Measurements from ENCODE around the gene FAU.
A peak's percentile ranks its signal among the peaks of the same experiment; 100 is the strongest.
"Not testable (repeated sequence)": the region's sequence is repeated elsewhere in the genome, so short reads cannot be mapped to it uniquely, and the experiment has no call there.

Gene FAU

GRCh38 chr11:65121865-65122696 lies at the start of gene FAU, which contains the start of gene MRPL49:
TSS of gene FAU (minus strand) at chr11:65122134. CDS start at chr11:65121813, 321 bp downstream.
TSS of gene MRPL49 (plus strand) at chr11:65122321. CDS start at chr11:65122347, 26 bp downstream.
- DNase-seq (ENCODE audit: low read depth), result peak; percentile 93

- peak; percentile 64 for DNase-seq (ENCODE audit: low read depth)
These were observed 48.2 kb upstream of the FAU start, which contains the start of gene SPDYC for GRCh38 chr11:65170058-65170534. TSS of gene SPDYC (plus strand) at chr11:65170233. CDS start at chr11:65171358, 1,125 bp downstream.

GRCh38 chr11:65169164-65169641 lies 47.3 kb upstream of the FAU start:
- DNase-seq (ENCODE audit: low read depth), result peak; percentile 69

GRCh38 chr11:65167656-65168055 lies 45.7 kb upstream of the FAU start:
- no peak for DNase-seq (ENCODE audit: low read depth)

- DNase-seq (ENCODE audit: low read depth), result no peak
These were observed 45.0 kb upstream of the FAU start for GRCh38 chr11:65166893-65167292.

GRCh38 chr11:65165410-65166317 lies 43.7 kb upstream of the FAU start:
- DNase-seq (ENCODE audit: low read depth), result no peak

- DNase-seq (ENCODE audit: low read depth), result no peak
These were observed 41.8 kb upstream of the FAU start for GRCh38 chr11:65163684-65164083.

- DNase-seq (ENCODE audit: low read depth), result no peak
These were observed 38.7 kb upstream of the FAU start for GRCh38 chr11:65160643-65161042.

- no peak for DNase-seq (ENCODE audit: low read depth)
These were observed 37.1 kb upstream of the FAU start for GRCh38 chr11:65159012-65159411.

- DNase-seq (ENCODE audit: low read depth), result no peak
These were observed 35.4 kb upstream of the FAU start for GRCh38 chr11:65157336-65157735.

- no peak for DNase-seq (ENCODE audit: low read depth)
These were observed 35.0 kb upstream of the FAU start for GRCh38 chr11:65156926-65157325.

- DNase-seq (ENCODE audit: low read depth), result no peak
These were observed 34.3 kb upstream of the FAU start for GRCh38 chr11:65156256-65156655.

- no peak for DNase-seq (ENCODE audit: low read depth)
These were observed 30.2 kb upstream of the FAU start for GRCh38 chr11:65152122-65152521.

GRCh38 chr11:65151331-65151899 lies 29.5 kb upstream of the FAU start:
- DNase-seq (ENCODE audit: low read depth), result no peak

GRCh38 chr11:65150509-65151299 lies 28.8 kb upstream of the FAU start:
- no peak for DNase-seq (ENCODE audit: low read depth)

- DNase-seq (ENCODE audit: low read depth), result not testable (repeated sequence)
These were observed 28.2 kb upstream of the FAU start for GRCh38 chr11:65150131-65150508.

- DNase-seq (ENCODE audit: low read depth), result no peak
These were observed 26.7 kb upstream of the FAU start for GRCh38 chr11:65148657-65149056.

- no peak for DNase-seq (ENCODE audit: low read depth)
These were observed 25.6 kb upstream of the FAU start for GRCh38 chr11:65147352-65148075.

GRCh38 chr11:65141896-65142494 lies 20.1 kb upstream of the FAU start:
- DNase-seq (ENCODE audit: low read depth), result no peak

GRCh38 chr11:65136515-65137096 lies 14.7 kb upstream of the FAU start:
- DNase-seq (ENCODE audit: low read depth), result no peak
